Measurements from ENCODE around the gene DCUN1D4.

DCUN1D4 gene

GRCh38 chr4:51943221-51943620, 100.3 kb downstream of the DCUN1D4 start:
- peak; percentile 28 for DNase-seq (ENCODE audit: low read depth)
- no peak overlapping the region for H3K4me3 ChIP-seq (ENCODE audit: low read depth, low read length)
- no peak for TF ChIP-seq CTCF (conservative IDR thresholded peaks at IDR 0.05; ENCODE audit: low read depth, low read length)

DNA sequence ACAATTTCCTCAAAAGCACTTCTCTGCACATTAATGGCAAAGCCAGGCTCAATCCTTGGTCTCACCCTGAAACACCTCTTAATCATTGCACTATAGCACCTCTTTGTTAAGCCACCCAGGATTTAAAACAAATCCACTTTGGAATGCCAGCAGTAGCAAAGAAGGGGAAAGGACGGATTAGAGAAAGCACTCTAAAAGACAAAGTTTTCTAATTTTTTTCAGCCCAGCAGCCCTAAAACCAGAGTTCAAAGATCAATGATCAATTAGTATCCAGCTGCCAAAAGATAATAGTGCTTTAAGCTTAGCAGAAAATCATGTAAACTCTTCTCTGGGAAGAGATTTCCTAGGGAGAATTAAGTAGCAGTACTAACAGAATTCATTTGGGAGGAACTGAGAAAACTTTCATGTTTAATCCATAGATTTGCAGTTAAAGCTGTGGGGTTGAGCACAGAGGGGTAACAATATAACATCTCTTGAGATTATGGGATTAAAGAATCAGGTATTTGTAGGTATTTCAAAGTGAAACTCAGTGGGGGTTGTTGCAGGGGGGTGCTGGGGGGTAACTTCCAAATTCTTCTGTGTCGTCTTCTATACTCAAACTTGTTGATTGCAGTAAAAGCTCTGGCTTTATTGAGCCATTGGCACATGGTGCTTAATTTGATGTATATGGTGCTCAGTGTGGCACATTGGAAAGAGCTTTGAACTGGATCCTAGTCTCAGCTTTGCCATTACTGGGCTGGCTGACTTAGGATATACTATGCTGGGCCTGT, 115.4 kb downstream of the DCUN1D4 start:
- no peak for DNase-seq (ENCODE audit: low read depth)
- no peak for TF ChIP-seq CTCF (conservative IDR thresholded peaks at IDR 0.05; ENCODE audit: low read depth, low read length)
- no peak overlapping the region for H3K4me3 ChIP-seq (ENCODE audit: low read depth, low read length)

GRCh38 chr4:51960486-51960885, 117.5 kb downstream of the DCUN1D4 start:
- no peak for TF ChIP-seq CTCF (conservative IDR thresholded peaks at IDR 0.05; ENCODE audit: low read depth, low read length)

DNA sequence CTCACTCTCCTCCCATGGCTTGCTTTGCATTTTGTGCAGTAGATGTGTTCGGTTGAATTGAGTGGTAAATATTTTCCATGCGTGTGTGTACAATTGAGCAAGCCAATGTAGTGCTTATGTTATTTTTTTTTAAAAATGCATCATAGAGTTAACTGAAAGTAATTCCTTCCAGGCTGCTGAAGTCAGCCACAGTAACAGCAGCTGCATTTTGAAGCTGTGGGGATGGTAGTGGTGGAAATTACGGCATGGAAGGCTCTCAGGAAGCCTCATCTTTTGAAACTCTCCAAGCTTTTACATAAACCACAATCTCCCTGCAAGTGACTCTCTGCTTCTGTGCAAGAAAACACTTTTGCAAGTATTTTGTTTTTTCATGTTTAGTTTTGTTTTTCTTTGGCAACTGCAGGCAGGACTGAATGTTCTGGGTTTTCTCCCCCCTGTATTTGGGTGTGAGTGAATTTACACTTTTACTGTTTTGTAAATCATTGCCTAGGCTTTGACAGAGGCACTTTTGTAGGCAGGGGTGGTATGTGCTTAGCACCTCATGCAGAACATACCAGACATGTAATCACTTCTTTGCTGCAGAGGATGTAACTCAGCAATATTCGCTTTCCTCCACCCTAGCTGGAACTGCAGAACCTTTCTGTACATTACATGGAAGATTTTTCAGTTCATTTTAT, 121.0 kb downstream of the DCUN1D4 start:
- peak; percentile 4 for DNase-seq (ENCODE audit: low read depth)
- H3K4me3 ChIP-seq (ENCODE audit: low read depth, low read length), result no peak overlapping the region
- no peak for TF ChIP-seq CTCF (conservative IDR thresholded peaks at IDR 0.05; ENCODE audit: low read depth, low read length)

More at GRCh38 chr4:51960486-51960885, 117.5 kb downstream of the DCUN1D4 start:
- no peak overlapping the region for H3K4me3 ChIP-seq (ENCODE audit: low read depth, low read length)
- DNase-seq (ENCODE audit: low read depth), result no peak

DNA sequence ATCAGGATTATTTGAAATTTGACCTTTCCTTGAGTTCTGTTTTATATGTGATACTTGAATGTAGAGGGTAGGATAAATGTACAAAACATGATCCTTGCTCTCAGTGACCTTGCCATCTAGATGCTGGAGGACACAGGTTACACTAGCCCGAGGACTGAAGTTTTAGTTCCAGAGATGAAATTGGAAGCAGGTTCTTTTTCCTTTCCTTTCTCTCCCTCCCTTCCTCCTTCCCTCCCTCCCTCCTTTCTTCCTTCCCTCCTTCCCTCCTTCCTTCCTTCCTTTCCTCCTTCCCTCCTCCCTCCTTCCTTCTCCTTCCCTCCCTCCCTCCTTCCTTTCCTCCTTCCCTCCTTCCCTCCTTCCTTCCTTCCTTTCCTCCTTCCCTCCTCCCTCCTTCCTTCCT, 122.9 kb downstream of the DCUN1D4 start:
- H3K4me3 ChIP-seq (ENCODE audit: low read depth, low read length), result no peak overlapping the region
- TF ChIP-seq CTCF (conservative IDR thresholded peaks at IDR 0.05; ENCODE audit: low read depth, low read length), result no peak
- DNase-seq (ENCODE audit: low read depth), result no peak
